NCI-H2227 (cell line): Measurements from ENCODE around the gene PABPC1L.

Source experiments
- DNase-seq: peaks from one replicate; lab custom pipeline; 2025; ENCODE audit not compliant: unreplicated experiment; lab: John Stamatoyannopoulos, UW

PABPC1L gene

GRCh38 chr20:44900231-44900854 is 9.5 kb upstream of the PABPC1L start:
- no peak for DNase-seq

DNA sequence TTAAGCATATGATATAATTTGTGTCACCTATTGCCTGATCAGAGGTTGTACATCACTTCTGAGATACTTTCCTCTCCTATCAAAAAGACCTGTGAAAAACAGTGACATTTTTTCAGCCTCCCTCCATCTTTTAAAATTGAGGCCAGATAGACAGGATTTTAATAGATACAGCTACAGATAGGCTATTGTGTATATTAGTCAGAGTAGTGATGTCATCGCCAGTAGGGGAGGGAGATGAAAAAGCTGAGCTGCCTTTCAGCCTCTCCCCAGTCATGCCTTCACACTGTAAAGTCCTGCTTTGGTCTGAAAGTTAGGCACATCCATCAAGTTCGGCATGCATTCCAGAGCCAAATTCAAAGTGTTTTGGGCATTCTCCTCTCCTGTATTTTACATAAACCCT is 7.9 kb upstream of the PABPC1L start:
- DNase-seq: no peak

DNA sequence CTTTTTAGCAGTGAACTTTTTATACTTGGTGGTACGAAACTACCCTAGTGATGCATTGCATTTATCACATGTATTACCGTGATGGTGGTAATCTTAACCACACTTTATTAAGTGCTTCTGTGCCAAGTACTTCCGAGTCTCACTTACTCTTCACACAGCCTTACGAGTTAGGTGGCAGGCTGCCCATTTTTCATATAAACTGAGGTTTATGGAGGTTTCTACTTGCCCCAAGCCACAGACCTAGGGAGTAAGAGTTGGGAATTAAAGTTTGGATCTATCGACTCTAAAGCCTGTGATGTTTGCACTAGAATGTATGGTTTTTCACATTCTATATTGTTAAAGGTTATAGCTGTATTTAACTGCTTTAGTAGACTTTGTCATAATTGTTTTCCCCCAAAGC is 5.5 kb upstream of the PABPC1L start:
- no peak for DNase-seq

DNA sequence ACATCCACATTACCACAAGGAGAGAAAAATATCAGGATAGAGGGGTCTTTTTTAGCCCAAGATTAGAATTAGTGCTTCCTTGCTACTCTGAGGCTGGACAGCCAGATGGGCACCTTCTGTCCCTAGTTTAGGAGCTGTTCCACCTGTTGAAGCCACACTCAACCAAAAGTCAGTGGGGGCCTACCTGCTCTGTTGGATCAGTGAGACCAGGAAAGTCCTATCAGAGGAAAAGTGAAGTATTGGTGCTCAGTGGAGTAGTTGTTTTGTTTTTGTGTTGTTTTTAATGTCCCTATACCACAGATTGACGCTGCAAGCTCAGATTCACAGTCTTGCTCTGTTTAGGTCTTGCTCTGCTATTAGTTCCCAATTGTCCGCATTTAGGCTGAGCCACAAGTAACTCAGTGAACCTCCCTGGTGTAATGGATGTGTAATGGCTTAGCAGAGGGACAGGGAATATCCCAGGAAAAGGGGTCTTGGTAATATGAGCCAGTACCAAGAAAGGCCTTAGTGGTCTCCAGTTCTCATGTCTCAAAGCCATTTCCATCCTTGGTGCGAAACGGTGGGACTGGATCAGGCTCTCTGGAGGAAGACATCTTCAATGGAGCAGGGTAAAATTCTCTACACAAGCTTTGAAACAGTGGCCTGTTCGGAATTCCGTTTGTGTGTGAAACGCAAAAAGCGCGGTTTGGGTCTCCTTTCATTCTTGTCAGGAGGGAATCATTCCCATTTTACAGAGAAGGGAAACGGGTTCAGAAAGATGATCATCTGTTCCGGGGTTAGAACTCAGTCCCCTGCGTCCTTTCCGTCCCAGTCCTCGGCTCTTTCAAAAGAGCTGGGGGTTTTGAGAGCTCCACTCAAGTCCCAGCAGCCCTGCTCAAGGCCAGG is 631 bp upstream of the PABPC1L start:
- no peak for DNase-seq

DNA sequence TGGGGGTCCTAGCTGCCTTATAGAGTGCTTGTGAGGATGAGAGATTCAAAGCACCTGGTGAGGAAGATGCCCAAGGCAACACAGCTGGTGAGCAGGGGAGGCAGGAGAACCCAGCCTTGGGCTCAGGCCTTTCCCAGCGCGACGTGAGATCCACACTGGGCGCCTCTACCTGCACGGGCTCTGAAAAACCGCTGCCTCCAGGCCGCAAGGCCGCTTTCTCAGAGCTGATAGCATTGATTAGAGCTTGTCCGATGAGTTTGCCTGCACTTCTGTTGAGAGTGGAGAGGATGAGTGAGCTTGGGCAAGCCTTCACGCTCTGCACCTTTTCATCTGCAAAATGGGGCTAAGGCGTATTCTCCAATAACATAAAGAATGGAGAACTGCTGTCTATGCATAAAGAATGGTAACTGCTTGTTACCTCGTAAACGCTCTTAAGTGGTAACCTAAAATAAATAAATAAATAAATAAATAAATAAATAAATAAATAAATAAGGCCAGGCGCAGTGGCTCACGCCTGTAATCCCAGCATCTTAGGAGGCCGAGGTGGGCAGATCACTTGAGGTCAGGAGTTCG is 916 bp downstream of the PABPC1L start:
- peak; percentile 30 for DNase-seq

GRCh38 chr20:44911264-44911921 is 1.5 kb downstream of the PABPC1L start:
- peak; percentile 60 for DNase-seq

DNA sequence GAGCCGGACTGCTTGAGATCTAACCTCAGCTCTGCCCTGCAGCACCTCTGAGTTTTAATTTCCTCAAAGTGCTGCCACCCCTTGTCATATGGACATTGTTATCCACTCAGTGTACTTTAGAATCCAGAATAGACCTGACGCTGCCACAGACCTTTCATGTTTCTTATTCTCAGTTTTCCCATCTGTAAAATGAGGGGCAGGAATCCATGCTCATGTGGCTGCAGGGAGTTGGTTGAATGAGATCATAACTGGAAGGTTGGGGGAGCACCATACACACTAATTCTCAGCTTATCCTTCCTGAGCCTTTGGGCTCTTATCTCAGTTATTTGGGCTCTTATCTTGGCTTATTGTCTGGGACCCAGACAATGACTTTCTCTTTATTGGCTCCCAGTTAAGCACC is 2.3 kb downstream of the PABPC1L start:
- no peak for DNase-seq

DNA sequence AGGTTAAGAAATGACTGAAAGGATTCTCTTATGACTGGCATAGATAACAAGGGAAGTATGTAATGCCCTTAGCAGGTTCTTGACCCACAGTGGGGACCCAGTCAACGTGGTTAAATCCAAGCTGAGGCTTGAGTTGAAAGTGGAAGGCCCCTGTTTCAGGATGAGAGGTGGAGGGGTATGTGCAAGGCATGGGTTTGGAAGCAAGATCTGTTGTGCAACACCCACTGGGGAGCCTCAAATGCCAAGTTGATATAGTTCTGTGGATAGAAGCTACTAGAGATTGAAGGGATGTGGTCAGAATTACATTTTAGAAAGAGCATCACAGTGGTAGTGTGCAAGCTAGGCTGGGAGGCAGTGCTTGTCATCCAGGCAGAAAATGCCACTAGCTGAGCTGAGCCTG is 5.1 kb downstream of the PABPC1L start:
- DNase-seq: no peak

DNA sequence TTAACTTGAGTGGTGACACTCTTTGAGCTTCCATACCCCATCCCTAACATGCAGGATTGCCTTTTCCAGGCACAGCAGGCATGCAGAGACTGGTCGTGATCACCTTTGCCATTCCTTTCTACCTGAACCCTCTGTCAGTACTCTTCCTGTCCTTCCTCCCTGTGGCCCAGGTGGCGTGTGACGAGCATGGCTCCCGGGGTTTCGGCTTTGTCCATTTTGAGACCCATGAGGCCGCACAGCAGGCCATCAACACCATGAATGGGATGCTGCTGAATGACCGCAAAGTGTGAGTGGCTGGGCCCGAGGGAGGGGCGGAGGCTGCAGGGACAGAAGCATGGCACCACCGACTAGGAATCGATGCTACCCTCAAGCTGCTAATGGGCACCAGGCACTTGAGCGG is 6.7 kb downstream of the PABPC1L start:
- DNase-seq: no peak

DNA sequence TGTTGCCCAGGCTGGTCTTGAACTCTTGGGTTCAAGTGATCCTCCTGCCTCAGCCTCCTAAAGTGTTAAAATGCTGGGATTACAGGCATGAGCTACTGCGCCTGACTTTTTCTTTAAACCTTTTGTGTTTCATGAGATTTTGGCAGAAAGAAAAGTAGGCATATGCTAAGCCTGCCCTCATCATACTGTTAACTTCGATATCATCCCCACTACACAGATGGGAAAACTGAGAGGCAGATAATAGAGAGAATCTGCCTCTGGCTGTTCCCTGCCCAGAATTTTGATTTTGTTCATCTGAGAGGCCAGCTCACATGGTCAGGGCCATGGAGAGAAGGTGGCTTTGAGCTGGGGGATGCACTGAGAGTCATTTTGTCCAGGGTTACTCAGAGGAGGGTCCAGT is 7.5 kb downstream of the PABPC1L start:
- DNase-seq: no peak

DNA sequence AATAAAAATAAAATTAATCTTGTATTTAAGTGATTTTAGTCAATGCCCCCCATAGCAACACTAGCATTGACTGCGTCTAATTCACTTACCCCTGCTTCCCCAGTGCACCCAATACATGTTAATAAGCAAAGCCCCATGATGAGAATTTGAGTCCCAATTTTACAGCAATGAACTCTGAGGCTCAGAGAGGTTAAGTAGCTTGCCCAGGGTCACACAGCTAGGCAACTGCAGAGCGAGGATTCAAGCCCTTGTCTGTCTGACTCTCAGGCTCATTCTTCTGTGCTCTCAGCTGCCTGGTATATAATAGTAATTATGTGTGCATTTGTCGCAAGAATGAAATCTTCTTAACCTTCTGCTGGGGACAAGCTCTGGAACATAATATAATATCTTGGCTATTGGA is 8.5 kb downstream of the PABPC1L start:
- DNase-seq: no peak

DNA sequence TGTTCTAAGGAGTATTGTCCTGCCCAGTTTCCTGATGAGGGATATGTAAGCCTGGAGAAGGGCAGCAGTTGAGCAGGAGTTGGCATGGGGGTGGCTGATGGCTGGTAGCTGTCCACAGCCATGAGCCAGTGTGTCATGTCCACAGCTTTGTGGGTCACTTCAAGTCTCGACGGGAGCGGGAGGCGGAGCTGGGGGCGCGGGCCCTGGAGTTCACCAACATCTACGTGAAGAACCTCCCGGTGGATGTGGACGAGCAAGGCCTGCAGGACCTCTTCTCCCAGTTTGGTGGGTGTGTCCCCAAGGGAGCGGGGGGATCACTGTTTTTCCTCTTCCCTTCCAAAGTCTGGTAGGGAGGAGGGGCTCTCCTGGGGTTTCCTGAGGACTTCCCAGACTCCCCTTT is 8.9 kb downstream of the PABPC1L start:
- DNase-seq: no peak

GRCh38 chr20:44921447-44921846 is 11.6 kb downstream of the PABPC1L start:
- DNase-seq: no peak

GRCh38 chr20:44924541-44924940 is 14.7 kb downstream of the PABPC1L start:
- DNase-seq: no peak

GRCh38 chr20:44928595-44928994 is 18.7 kb downstream of the PABPC1L start:
- no peak for DNase-seq

GRCh38 chr20:44930517-44931168 is 20.8 kb downstream of the PABPC1L start:
- no peak for DNase-seq

- DNase-seq: no peak
These were observed 22.1 kb downstream of the PABPC1L start for GRCh38 chr20:44931911-44932310.

GRCh38 chr20:44932916-44933315 is 23.1 kb downstream of the PABPC1L start:
- DNase-seq: no peak

GRCh38 chr20:44936510-44936909 is 26.6 kb downstream of the PABPC1L start:
- no peak for DNase-seq

- DNase-seq: no peak
These were observed 28.8 kb downstream of the PABPC1L start for GRCh38 chr20:44938637-44939036.

DNA sequence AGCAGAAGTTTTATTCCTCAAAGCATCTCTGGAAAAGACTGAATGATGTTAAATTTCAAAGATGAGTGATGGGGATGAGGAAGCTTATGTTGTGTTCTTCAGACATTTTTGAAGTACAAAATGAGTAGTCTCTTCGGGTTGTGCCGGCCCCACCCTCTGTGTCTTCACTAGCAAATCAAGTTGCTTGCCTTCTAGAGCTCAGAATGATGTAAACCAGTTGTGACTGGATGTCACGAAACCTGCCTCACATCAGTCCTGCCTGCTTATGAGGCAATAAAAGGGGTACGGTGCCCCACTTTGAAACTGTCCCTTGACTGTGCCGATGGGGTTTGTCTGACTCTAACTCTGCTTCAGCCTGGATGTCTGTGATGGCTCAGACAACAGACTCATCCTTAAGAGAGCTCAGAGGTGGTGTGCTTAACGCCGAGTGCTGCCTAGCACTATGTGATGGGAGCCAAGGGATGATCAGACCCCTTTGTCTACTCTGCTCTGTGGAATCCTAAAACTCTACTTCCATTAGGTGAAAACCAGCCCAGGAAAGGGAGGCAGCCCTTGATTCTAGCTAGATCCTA is 31.3 kb downstream of the PABPC1L start:
- no peak for DNase-seq
